ENCODE results near the gene PLA2G7. TPM values are rescaled to one million over a fixed set of nuclear protein-coding genes. Genes with fewer than 3 reads are reported as not detected.
A peak's percentile ranks its signal among the peaks of the same experiment; 100 is the strongest.

The PLA2G7 gene
- total RNA-seq, 1 donor from 2014 or later = 38.8 TPM

DNA sequence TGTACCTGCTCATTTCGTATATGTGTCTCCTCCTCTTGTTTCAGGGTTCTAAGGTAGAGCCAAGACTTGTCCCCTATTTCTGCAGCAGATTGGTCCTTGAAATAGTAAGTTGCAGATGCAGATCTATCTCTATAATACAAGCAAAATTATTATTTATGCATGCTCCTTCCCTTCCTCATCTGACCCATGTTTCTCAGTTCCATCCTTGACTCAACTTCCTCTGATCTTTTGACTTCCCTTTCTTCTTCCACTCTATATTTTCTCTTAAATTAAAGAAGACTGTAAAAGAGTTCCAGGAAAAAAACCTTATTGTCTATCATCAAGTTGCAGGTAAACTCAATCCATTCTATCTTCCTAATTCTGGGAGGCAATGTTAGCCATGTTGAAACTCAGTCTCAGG lies 23.7 kb downstream of the PLA2G7 start:
- H3K9me3 ChIP-seq = no peaks in the 10 kb centered on the region
- H3K4me3 ChIP-seq = no peak overlapping the region
- no peaks in the 10 kb centered on the region for H3K4me1 ChIP-seq
- no peak for ATAC-seq
- H3K27ac ChIP-seq = no peak overlapping the region
- intact Hi-C loops (cut with DNase I) = no loop called here
- TF ChIP-seq, protein P1, sequence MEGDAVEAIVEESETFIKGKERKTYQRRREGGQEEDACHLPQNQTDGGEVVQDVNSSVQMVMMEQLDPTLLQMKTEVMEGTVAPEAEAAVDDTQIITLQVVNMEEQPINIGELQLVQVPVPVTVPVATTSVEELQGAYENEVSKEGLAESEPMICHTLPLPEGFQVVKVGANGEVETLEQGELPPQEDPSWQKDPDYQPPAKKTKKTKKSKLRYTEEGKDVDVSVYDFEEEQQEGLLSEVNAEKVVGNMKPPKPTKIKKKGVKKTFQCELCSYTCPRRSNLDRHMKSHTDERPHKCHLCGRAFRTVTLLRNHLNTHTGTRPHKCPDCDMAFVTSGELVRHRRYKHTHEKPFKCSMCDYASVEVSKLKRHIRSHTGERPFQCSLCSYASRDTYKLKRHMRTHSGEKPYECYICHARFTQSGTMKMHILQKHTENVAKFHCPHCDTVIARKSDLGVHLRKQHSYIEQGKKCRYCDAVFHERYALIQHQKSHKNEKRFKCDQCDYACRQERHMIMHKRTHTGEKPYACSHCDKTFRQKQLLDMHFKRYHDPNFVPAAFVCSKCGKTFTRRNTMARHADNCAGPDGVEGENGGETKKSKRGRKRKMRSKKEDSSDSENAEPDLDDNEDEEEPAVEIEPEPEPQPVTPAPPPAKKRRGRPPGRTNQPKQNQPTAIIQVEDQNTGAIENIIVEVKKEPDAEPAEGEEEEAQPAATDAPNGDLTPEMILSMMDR (IDR thresholded peaks at IDR 0.05) = no peak
- no peaks in the 10 kb centered on the region for H3K36me3 ChIP-seq
- no peaks in the 10 kb centered on the region for H3K27me3 ChIP-seq
- DNase-seq = no peak

DNA sequence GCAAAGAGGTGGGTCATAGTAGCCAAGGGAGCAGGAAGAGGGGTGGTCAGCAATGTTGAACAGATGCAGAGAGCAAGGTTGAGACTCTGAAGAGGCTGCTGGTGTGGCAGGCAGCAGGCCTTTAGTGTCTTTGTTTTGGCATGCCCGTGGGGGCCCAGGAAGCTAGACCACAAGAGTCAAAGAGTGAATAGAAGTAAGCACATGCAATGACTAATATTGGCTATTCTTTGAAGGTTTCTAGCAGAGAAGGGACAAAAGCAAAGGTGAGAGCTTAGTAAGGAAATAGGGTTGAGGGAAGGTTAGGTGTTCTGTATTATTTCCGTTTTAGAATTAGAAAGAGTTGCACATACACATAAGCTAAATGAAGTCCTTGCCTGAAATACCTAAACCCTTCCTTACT lies 28.7 kb downstream of the PLA2G7 start:
- no peak overlapping the region for H3K27ac ChIP-seq
- no peaks in the 10 kb centered on the region for H3K4me1 ChIP-seq
- H3K27me3 ChIP-seq = no peaks in the 10 kb centered on the region
- no peaks in the 10 kb centered on the region for H3K9me3 ChIP-seq
- no peaks in the 10 kb centered on the region for H3K36me3 ChIP-seq
- intact Hi-C loops (cut with DNase I) = no loop called here
- H3K4me3 ChIP-seq = no peak overlapping the region
- DNase-seq (no peak), ATAC-seq (no peak)
- TF ChIP-seq, protein P1 (IDR thresholded peaks at IDR 0.05) = no peak

DNA sequence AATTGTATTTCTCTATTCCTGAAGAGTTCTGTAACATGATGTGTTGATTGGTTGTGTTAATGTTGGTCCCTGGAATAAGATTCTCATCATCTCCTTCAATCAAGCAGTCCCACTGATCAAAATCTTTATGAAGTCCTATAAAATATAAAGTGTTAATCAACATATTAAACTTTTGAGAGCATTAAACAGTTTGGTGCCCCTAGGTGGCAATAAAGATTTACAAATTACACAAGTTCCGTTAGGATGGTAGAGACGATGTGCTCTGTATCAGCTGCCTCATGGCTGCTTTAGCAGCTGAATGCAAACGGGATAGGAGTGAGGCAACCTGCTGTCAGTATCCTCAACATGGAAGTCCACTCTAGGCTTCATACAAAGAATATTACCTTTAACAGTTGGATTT lies 30.6 kb downstream of the PLA2G7 start:
- TF ChIP-seq, protein P1 (IDR thresholded peaks at IDR 0.05) = no peak
- no peaks in the 10 kb centered on the region for H3K9me3 ChIP-seq
- ATAC-seq (peak; percentile 81), DNase-seq (no peak)
- H3K36me3 ChIP-seq = no peaks in the 10 kb centered on the region
- H3K4me3 ChIP-seq = no peak overlapping the region
- H3K27ac ChIP-seq = no peak overlapping the region
- no peaks in the 10 kb centered on the region for H3K27me3 ChIP-seq
- intact Hi-C loops (cut with DNase I) = no loop called here
- no peaks in the 10 kb centered on the region for H3K4me1 ChIP-seq

DNA sequence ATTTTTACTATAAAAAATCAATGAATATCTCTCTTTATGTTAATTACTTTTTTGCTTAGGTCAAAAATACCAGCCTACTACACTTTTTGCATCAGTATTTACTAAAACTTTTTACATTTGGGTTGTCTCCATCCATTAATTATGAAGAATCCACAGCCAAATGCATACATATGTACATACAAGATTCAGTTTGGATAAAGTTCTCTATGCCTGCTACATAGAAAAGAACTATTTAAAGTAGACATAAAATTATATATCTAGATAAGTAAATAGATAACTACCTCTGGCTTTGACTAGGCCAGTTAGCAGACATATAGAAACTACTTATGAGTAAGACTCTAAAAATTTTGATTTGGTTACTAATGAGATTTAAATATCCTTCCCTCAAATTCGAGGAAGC lies 35.2 kb downstream of the PLA2G7 start:
- TF ChIP-seq, protein P1 (IDR thresholded peaks at IDR 0.05) = no peak
- no peak for ATAC-seq
- no peak overlapping the region for H3K27ac ChIP-seq
- no peaks in the 10 kb centered on the region for H3K9me3 ChIP-seq
- H3K27me3 ChIP-seq = no peaks in the 10 kb centered on the region
- no peaks in the 10 kb centered on the region for H3K36me3 ChIP-seq
- H3K4me3 ChIP-seq = no peak overlapping the region
- no peak for DNase-seq
- intact Hi-C loops (cut with DNase I) = no loop called here
- H3K4me1 ChIP-seq = no peaks in the 10 kb centered on the region

DNA sequence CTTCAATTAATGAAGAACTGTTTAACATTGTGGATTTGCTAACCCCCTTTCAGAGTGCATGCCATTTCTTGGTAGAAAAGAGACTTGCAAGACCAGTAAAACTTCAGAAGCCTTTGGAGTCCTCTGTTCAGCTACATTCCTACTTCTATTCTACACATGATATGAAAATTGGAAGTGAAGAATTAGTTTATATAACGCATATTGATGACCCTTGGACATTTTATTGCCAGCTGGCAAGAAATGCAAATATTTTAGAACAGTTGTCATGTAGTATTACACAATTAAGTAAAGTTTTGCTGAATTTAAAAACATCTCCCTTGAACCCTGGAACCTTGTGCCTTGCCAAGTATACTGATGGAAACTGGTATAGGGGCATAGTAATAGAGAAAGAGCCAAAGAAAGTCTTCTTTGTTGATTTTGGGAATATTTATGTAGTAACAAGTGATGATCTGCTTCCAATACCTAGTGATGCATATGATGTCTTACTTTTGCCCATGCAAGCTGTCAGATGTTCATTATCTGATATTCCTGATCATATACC lies 44.2 kb downstream of the PLA2G7 start:
- DNase-seq (no peak), ATAC-seq (no peak)
- TF ChIP-seq, protein P1 (IDR thresholded peaks at IDR 0.05) = no peak
- H3K9me3 ChIP-seq = no peaks in the 10 kb centered on the region
- no peak overlapping the region for H3K27ac ChIP-seq
- H3K4me3 ChIP-seq = no peak overlapping the region
- intact Hi-C loops (cut with DNase I) = no loop called here
- no peaks in the 10 kb centered on the region for H3K27me3 ChIP-seq
- no peaks in the 10 kb centered on the region for H3K4me1 ChIP-seq
- H3K36me3 ChIP-seq = no peaks in the 10 kb centered on the region
